Sigmoid colon (tissue), 7 donors: ENCODE measurements around the gene PPDPF. TPM values are rescaled to one million over a fixed set of nuclear protein-coding genes. Genes with fewer than 3 reads are reported as not detected.
"Not testable (repeated sequence)": the region's sequence is repeated elsewhere in the genome, so short reads cannot be mapped to it uniquely, and the experiment has no call there.

Experiments used
- DNase-seq: peaks from one replicate; pipeline ENCODE4 v3.0.0-alpha.2; 2019
- H3K27ac ChIP-seq, 4 donors: fragments of 200-600 bp; sonication (generic); one replicate each; pipeline ENCODE4 v1.5.1; 2016 to 2019; ENCODE audit warnings: mild to moderate bottlenecking in 1 of 4
- H3K27me3 ChIP-seq, 3 donors: fragments of 200-600 bp; sonication (generic); one replicate each; pipeline ENCODE4 v1.5.1; 2019; ENCODE audit warnings: mild to moderate bottlenecking in 1 of 3
- H3K36me3 ChIP-seq, 4 donors: fragments of 200-600 bp; sonication (generic); one replicate each; pipeline ENCODE4 v1.5.1; 2016 to 2019
- H3K4me1 ChIP-seq, 4 donors: fragments of 200-600 bp; sonication (generic); one replicate each; pipeline ENCODE4 v1.5.1; 2017 to 2019
- H3K4me3 ChIP-seq, 4 donors: fragments of 200-600 bp; sonication (generic); one replicate each; pipeline ENCODE4 v1.5.1; 2017 to 2019; ENCODE audit warnings: mild to moderate bottlenecking in 2 of 4, moderate library complexity in 1 of 4
- H3K9me3 ChIP-seq, 4 donors: fragments of 200-600 bp in 3 of 4; sonication (generic) in 3 of 4; one replicate each; pipeline versions ENCODE4 v1.5.1 to v1.6.1; 2013 to 2019
- EP300 ChIP-seq, 4 donors: sonication (generic); formaldehyde crosslinking; IDR thresholded peaks; one replicate each; pipeline ENCODE4 v1.6.1; 2017; ENCODE audit warnings: antibody characterized with exemption in 4 of 4
- POLR2A ChIP-seq, 2 donors: fragments of 450-650 bp; IDR thresholded peaks; one replicate each; pipeline ENCODE4 v1.6.1; 2016; ENCODE audit warnings: antibody characterized with exemption in 2 of 2, mild to moderate bottlenecking in 2 of 2, moderate library complexity in 2 of 2
- POLR2AphosphoS5 ChIP-seq, 4 donors: sonication (generic); formaldehyde crosslinking; IDR thresholded peaks; one replicate each; pipeline ENCODE4 v1.6.1; 2017; ENCODE audit warnings: antibody characterized with exemption in 4 of 4
- WGBS, 2 donors: extraction: QIAGEN DNeasy Blood & Tissue Kit; methylation state at CpG; one replicate each; pipeline ENCODE4 v1.1.7; 2013; 5-methylcytosine and 5-hydroxymethylcytosine counted together
- intact Hi-C: fragments of 100-400 bp; cut with DNase I; formaldehyde crosslinking; loops from one replicate; pipeline ENCODE4 v1.15.1; 2023
- polyA plus RNA-seq, 3 donors: library from polyadenylated mRNA; stranded (reverse); fragments of 200-250 nt; gene quantifications; one replicate each; pipeline ENCODE4 v1.2.3, GENCODE V29; 2013
- total RNA-seq, 4 donors: library from RNA; depleted of rRNA; stranded (reverse); fragments of >200 nt; gene quantifications; one replicate each; pipeline ENCODE4 v1.1.0, GENCODE V29; 2016
- TF ChIP-seq, protein P1 (sequence below), 4 experiments: fragments of 450-650 bp in 3 of 4; fragments of 200-600 bp in 1 of 4; IDR thresholded peaks; one replicate each; pipeline ENCODE4 v1.5.1; 2016 to 2019; ENCODE audit warnings: antibody characterized with exemption in 4 of 4, mild to moderate bottlenecking in 3 of 4, moderate library complexity in 2 of 4
- donor health status: healthy with polysubstance abuse.
- donor health status: Bipolar disorder and iron deficiency.
- donor health status: healthy.

The PPDPF gene
- total and polyA plus RNA-seq, 7 donors: 82.8 to 1,688 (median 244) TPM

GRCh38 chr20:63558804-63559484 is 38.4 kb downstream of the PPDPF start:
- Histone ChIP-seq H3K4me3 (no peak overlapping the region), H3K9me3 (no peaks in the 10 kb centered on the region), H3K27ac (no peak overlapping the region), H3K27me3 (peaks cover 5 to 16% (median 7%) of the 10 kb centered on the region in 3 donors), H3K36me3 (peaks cover 22 to 56% (median 43%) of the 10 kb centered on the region in 4 donors), H3K4me1 (peaks cover 0 to 7% (median 5%) of the 10 kb centered on the region in 4 donors)
- TF ChIP-seq POLR2AphosphoS5 (IDR thresholded peaks at IDR 0.05) (no peak), EP300 (IDR thresholded peaks at IDR 0.05) (no peak), POLR2A (IDR thresholded peaks at IDR 0.05) (no peak)
- TF ChIP-seq, protein P1, sequence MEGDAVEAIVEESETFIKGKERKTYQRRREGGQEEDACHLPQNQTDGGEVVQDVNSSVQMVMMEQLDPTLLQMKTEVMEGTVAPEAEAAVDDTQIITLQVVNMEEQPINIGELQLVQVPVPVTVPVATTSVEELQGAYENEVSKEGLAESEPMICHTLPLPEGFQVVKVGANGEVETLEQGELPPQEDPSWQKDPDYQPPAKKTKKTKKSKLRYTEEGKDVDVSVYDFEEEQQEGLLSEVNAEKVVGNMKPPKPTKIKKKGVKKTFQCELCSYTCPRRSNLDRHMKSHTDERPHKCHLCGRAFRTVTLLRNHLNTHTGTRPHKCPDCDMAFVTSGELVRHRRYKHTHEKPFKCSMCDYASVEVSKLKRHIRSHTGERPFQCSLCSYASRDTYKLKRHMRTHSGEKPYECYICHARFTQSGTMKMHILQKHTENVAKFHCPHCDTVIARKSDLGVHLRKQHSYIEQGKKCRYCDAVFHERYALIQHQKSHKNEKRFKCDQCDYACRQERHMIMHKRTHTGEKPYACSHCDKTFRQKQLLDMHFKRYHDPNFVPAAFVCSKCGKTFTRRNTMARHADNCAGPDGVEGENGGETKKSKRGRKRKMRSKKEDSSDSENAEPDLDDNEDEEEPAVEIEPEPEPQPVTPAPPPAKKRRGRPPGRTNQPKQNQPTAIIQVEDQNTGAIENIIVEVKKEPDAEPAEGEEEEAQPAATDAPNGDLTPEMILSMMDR (IDR thresholded peaks at IDR 0.05): no peak
- intact Hi-C loops: no loop called here
- DNase-seq: no peak
- 69 to 90% methylated on average over 14 of the region's 14 CpGs for WGBS, 2 donors

GRCh38 chr20:63559485-63560332 is 39.1 kb downstream of the PPDPF start:
- intact Hi-C loops, H3K4me3 ChIP-seq, H3K27me3 ChIP-seq, H3K4me1 ChIP-seq, H3K27ac ChIP-seq, H3K9me3 ChIP-seq, DNase-seq: not testable (repeated sequence)
- 92 to 96% methylated on average over 30 to 31 of the region's 31 CpGs for WGBS, 2 donors
- H3K36me3 ChIP-seq: peaks cover 22 to 63% (median 48%) of the 10 kb centered on the region in 4 donors

GRCh38 chr20:63560333-63560805 is 39.8 kb downstream of the PPDPF start:
- H3K27me3 ChIP-seq: peaks cover 0 to 5% (median 0%) of the 10 kb centered on the region in 3 donors
- intact Hi-C loops: no loop called here
- H3K36me3 ChIP-seq: peaks cover 22 to 70% (median 48%) of the 10 kb centered on the region in 4 donors
- no peak for DNase-seq
- no peak overlapping the region for H3K4me3 ChIP-seq
- H3K27ac ChIP-seq: no peak overlapping the region
- H3K9me3 ChIP-seq: no peaks in the 10 kb centered on the region
- no peaks in the 10 kb centered on the region for H3K4me1 ChIP-seq
- TF ChIP-seq, protein P1 (IDR thresholded peaks at IDR 0.05): no peak
- TF ChIP-seq EP300 (IDR thresholded peaks at IDR 0.05) (no peak), POLR2AphosphoS5 (IDR thresholded peaks at IDR 0.05) (no peak), POLR2A (IDR thresholded peaks at IDR 0.05) (no peak)
- WGBS, 2 donors: 94 to 97% methylated on average over 16 of the region's 16 CpGs

- Histone ChIP-seq H3K27me3 (peaks cover 0 to 5% (median 0%) of the 10 kb centered on the region in 3 donors), H3K4me3 (no peak overlapping the region), H3K27ac (no peak overlapping the region), H3K4me1 (no peaks in the 10 kb centered on the region), H3K9me3 (no peaks in the 10 kb centered on the region), H3K36me3 (peaks cover 22 to 72% (median 48%) of the 10 kb centered on the region in 4 donors)
- DNase-seq: no peak
- intact Hi-C loops: no loop called here
- TF ChIP-seq EP300 (IDR thresholded peaks at IDR 0.05) (no peak), POLR2AphosphoS5 (IDR thresholded peaks at IDR 0.05) (no peak), POLR2A (IDR thresholded peaks at IDR 0.05) (no peak)
- TF ChIP-seq, protein P1 (IDR thresholded peaks at IDR 0.05): no peak
- WGBS, 2 donors: 94 to 95% methylated on average over 26 of the region's 26 CpGs
Observed at GRCh38 chr20:63560856-63561609, 40.5 kb downstream of the PPDPF start.
